CD4-positive, CD25-positive, alpha-beta regulatory T cell (primary cell): Measurements from ENCODE around the gene LRTM2. TPM values are rescaled to one million over a fixed set of nuclear protein-coding genes. Genes with fewer than 3 reads are reported as not detected.

Experiments
- ATAC-seq, 2 donors: fragments of 150-1000 bp; cut with Tn5 transposase; one replicate each; pipeline ENCODE4 v1.10.0; 2021; ENCODE audit warnings: low read depth in 2 of 2, moderate number of reproducible peaks in 2 of 2, moderate library complexity in 1 of 2
- DNase-seq, 3 donors: peaks; one replicate each; pipeline versions ENCODE4 v3.0.0 to v3.0.0-alpha.2; 2012 to 2022; ENCODE audit warnings: mixed read lengths in 1 of 3
- H3K27ac ChIP-seq: one replicate; pipeline ENCODE4 v1.7.0; 2013; ENCODE audit warnings: mild to moderate bottlenecking, low read length; ENCODE audit not compliant: insufficient read depth, poor library complexity, severe bottlenecking
- H3K27me3 ChIP-seq: one replicate; pipeline ENCODE4 v1.7.0; 2013; ENCODE audit warnings: low read length; ENCODE audit not compliant: control insufficient read depth, insufficient read depth
- H3K36me3 ChIP-seq: one replicate; pipeline ENCODE4 v1.7.0; 2013; ENCODE audit warnings: mild to moderate bottlenecking, low read length, moderate library complexity; ENCODE audit not compliant: control insufficient read depth, insufficient read depth
- H3K4me1 ChIP-seq: 2 replicates; pipeline ENCODE4 v1.7.0; 2013; ENCODE audit warnings: mild to moderate bottlenecking, low read length; ENCODE audit not compliant: insufficient read depth, control insufficient read depth, poor library complexity, severe bottlenecking
- H3K4me3 ChIP-seq: one replicate; pipeline ENCODE4 v1.7.0; 2013; ENCODE audit warnings: low read depth, mild to moderate bottlenecking, low read length, moderate library complexity
- H3K9me3 ChIP-seq, 2 experiments: 1 replicate in 1 of 2; 2 replicates in 1 of 2; pipeline ENCODE4 v1.7.0; 2013; ENCODE audit warnings: low read length in 2 of 2, mild to moderate bottlenecking in 1 of 2, moderate library complexity in 1 of 2; ENCODE audit not compliant: control insufficient read depth in 2 of 2
- H3K27ac Mint-ChIP-seq, 3 donors: one replicate each; pipeline ENCODE4 v1.8.0; 2020 to 2022; ENCODE audit warnings: mild to moderate bottlenecking in 3 of 3, mixed read lengths in 3 of 3, moderate library complexity in 2 of 3
- H3K27me3 Mint-ChIP-seq: one replicate; pipeline ENCODE4 v1.8.0; 2022; ENCODE audit warnings: mild to moderate bottlenecking, mixed read lengths
- H3K36me3 Mint-ChIP-seq: one replicate; pipeline ENCODE4 v1.8.0; 2020; ENCODE audit warnings: mixed read lengths
- H3K4me1 Mint-ChIP-seq, 4 donors: one replicate each; pipeline ENCODE4 v1.8.0; 2020 to 2022; ENCODE audit warnings: mixed read lengths in 4 of 4, mild to moderate bottlenecking in 1 of 4
- H3K4me3 Mint-ChIP-seq, 4 donors: one replicate each; pipeline ENCODE4 v1.8.0; 2020 to 2022; ENCODE audit warnings: mild to moderate bottlenecking in 4 of 4, mixed read lengths in 4 of 4, moderate library complexity in 3 of 4
- H3K9me3 Mint-ChIP-seq, 7 donors: one replicate each; pipeline ENCODE4 v1.8.0; 2020 to 2022; ENCODE audit warnings: mixed read lengths in 7 of 7, mild to moderate bottlenecking in 3 of 7, moderate library complexity in 2 of 7
- polyA plus RNA-seq, 4 donors: library from polyadenylated mRNA; unstranded; fragments of 300-500 nt; fragmentation: Illumina TruSeq; gene quantifications; one replicate each; pipeline ENCODE4 v1.2.3, GENCODE V29; 2021
- total RNA-seq: library from RNA; stranded (reverse); gene quantifications from one replicate; pipeline ENCODE4 v1.2.3, GENCODE V29; 2022

Gene LRTM2
- total and polyA plus RNA-seq, 5 donors from 2014 or later = not detected

DNA sequence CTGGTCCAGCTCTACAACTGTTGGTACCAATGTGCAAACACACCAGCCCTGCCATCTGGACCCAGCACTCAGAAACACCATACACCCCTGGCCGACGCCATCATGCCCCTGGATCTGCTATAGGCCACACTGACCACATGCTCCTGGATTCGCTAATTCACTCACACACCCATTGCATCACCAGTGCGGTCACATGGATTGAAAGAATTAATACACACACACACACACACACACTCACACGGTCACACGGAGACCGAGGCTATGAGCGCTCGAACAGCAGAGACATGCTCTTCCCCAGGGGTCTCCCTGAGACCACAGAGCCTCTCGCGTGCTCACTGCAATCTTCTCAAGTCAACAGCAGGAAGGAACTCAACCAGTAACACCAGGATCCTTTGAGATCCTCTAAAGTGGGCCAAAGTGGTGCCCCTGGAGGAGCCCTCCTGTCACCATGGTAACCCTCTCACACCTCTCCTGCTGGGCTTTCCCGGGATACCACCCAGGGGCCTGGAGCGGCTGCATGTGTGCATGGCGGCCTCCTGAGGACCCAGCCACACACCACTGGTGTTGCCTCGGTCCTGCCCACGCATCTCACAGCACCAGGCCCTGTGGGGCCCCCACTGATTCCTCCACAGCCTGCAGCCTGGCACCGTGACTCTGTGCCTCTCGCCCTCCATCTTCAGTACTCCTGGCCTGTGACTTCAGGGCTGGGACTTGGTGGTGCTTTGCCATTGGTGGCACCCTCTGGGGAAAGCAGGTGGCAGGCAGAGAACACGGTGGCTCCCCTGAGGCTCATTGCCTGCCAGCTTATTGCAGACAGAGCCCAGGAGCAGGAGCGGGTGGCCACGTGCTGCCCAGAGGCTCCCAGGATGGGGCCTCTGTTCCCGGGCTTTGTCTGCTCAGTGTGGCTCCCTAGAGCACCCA lies 15.1 kb downstream of the LRTM2 start:
- no peaks in the 10 kb centered on the region for H3K36me3 Mint-ChIP-seq
- ATAC-seq = no peak

DNA sequence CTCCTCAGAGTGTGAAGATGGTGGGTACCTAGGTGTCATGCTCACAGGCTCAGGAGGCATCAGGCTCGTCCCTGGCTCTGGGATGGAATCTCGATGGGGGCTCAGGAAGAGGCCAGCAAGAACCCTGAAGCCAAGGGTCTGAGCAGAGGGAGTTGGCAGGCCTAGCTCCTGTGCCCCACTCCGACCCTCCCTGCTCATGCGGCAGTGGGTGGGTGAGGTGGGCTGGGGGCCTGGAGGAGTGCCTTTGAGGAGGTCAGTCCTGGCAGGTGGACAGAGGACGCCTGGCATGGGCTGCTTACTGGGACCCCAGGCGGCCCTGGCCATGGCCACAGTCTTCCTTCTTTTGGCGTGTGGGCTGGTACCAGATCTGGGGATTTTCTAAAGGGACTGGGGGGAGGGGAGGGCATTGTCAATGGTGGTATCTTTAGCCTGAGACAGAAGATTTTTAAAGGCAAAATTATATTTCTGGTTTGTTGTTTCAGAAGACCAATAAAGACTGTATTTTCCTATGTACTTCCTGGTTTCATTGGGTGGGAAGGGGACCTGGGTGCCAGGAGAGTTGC lies 16.0 kb downstream of the LRTM2 start:
- peaks cover 11% of the 10 kb centered on the region for H3K27me3 Mint-ChIP-seq
- Histone ChIP-seq H3K9me3 (no peaks in the 10 kb centered on the region), H3K27ac (no peak overlapping the region), H3K36me3 (no peaks in the 10 kb centered on the region), H3K4me3 (no peak overlapping the region), H3K4me1 (no peaks in the 10 kb centered on the region), H3K27me3 (no peaks in the 10 kb centered on the region)
- no peaks in the 10 kb centered on the region for H3K9me3 Mint-ChIP-seq
- no peak overlapping the region for H3K27ac Mint-ChIP-seq
- H3K36me3 Mint-ChIP-seq = no peaks in the 10 kb centered on the region
- H3K4me1 Mint-ChIP-seq = peaks cover 0 to 4% (median 0%) of the 10 kb centered on the region in 4 donors
- ATAC-seq (no peak), DNase-seq (no peak)
- no peak overlapping the region for H3K4me3 Mint-ChIP-seq

More for the DNA sequence above, 15.1 kb downstream of the LRTM2 start:
- H3K9me3 ChIP-seq = no peaks in the 10 kb centered on the region
- Mint-ChIP-seq H3K27ac (no peak overlapping the region), H3K4me3 (no peak overlapping the region), H3K4me1 (peaks cover 0 to 4% (median 0%) of the 10 kb centered on the region in 4 donors), H3K9me3 (no peaks in the 10 kb centered on the region), H3K27me3 (peaks cover 14% of the 10 kb centered on the region)
- H3K27ac ChIP-seq = no peak overlapping the region
- H3K36me3 ChIP-seq = no peaks in the 10 kb centered on the region
- no peak for DNase-seq
- H3K4me3 ChIP-seq = no peak overlapping the region
- H3K4me1 ChIP-seq = no peaks in the 10 kb centered on the region
- H3K27me3 ChIP-seq = no peaks in the 10 kb centered on the region

DNA sequence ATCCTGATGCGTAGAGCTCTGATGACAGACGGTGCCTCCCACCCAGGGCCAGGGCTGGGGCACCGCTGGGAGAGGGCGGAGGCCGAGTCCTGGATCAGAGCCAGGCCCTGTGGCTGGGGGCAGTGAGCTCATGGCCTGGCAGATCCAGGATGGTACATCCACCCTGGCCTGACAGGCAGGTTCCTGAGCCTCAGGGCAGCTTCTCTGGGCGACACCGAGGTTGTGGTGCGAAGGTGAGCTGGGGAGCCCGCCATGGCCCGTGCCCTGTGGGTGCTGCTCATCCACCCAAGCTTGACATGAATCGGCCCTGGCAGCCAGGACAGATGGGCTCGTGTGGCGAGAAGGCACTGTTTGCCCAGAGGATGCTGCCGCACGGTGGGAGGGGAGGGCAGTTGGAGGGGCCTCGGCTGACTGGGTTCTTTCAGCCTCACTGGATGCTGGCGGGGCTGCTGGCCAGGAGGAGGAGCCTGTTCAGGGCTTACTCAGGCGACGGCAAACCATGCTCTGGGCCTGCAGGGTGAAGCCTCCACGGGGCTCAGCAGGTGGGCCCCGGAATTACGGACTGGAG lies 16.6 kb downstream of the LRTM2 start:
- peaks cover 0 to 4% (median 0%) of the 10 kb centered on the region in 4 donors for H3K4me1 Mint-ChIP-seq
- H3K27me3 Mint-ChIP-seq = peaks cover 7% of the 10 kb centered on the region
- H3K4me3 ChIP-seq = no peak overlapping the region
- no peak for DNase-seq
- H3K9me3 ChIP-seq = no peaks in the 10 kb centered on the region
- no peak overlapping the region for H3K27ac Mint-ChIP-seq
- no peak overlapping the region for H3K4me3 Mint-ChIP-seq
- no peak for ATAC-seq
- H3K36me3 Mint-ChIP-seq = no peaks in the 10 kb centered on the region
- H3K9me3 Mint-ChIP-seq = no peaks in the 10 kb centered on the region
- no peaks in the 10 kb centered on the region for H3K27me3 ChIP-seq
- H3K27ac ChIP-seq = no peak overlapping the region
- H3K4me1 ChIP-seq = no peaks in the 10 kb centered on the region
- H3K36me3 ChIP-seq = no peaks in the 10 kb centered on the region

DNA sequence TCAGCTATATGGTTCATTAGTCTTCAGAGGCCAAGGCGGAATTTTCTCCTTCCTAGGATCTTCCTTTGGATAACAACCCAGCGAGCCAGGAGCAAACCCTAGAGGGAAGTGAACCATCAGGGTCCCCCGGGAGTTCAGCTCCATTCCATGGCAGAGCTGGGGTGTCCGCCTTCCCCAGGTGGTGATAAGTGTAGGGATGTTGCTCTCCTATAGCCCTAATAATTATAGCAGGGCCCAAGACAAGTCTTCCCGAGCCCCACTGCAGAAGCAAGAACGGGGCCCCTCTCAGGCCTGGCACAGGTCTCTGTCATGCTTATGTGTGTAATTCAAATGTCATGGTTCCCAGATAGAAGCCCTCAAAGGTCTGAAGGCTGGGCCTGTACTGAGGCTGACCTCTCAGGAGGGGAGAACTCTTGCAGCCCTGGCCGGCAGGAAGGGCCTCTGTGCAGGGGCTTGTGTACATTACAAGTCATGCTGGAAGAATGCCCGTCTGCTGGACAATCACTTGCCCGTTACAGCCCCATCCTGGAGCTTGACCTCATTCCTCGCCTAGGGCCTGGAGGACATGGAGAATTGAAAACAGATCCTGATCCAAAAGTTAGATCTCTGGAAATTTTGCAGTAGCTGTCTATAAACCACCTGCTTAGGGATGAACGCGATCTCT lies 17.3 kb downstream of the LRTM2 start:
- Mint-ChIP-seq H3K27ac (no peak overlapping the region), H3K27me3 (peaks cover 7% of the 10 kb centered on the region), H3K4me3 (no peak overlapping the region), H3K9me3 (no peaks in the 10 kb centered on the region), H3K36me3 (no peaks in the 10 kb centered on the region), H3K4me1 (peaks cover 0 to 4% (median 0%) of the 10 kb centered on the region in 4 donors)
- Histone ChIP-seq H3K4me1 (no peaks in the 10 kb centered on the region), H3K27ac (no peak overlapping the region), H3K4me3 (no peak overlapping the region), H3K36me3 (no peaks in the 10 kb centered on the region), H3K9me3 (no peaks in the 10 kb centered on the region), H3K27me3 (no peaks in the 10 kb centered on the region)
- ATAC-seq (no peak), DNase-seq (no peak)

DNA sequence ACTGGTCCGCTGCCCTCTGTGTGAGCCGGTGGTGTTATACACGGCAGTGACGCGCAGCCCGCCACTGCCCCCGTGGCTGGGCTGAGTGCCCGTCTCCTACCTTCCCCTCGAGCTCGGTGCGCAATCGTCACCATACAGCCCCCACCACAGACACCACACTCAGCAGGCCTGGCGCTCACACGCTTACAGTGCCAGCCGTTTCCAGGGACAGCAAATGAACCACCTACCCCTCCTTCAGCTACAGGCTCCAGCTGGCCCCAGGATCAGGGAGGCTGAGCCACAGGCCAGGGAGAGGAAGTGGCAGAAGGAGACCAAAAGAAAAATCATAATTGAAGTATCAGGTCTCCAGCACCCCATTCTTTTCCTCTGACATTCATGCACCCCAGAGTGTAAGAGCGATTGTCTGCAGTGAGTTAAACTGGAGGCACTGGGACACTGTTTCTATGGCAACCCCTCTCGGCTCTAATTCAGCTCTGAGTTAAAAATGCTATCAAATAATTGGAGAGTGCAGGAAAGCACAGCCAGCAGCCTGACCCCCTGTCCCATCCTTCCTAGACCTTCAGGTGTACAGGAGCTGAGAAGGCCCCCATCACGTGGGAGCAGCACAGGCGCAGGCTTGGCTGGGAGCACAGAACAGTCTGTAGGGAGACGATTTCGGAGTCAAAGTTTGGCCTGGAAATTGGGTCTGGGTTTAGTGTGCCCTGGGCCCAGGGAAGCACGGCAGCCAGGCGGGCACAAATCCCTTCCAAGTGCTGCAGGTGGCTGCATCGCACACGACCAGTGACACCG lies 18.0 kb downstream of the LRTM2 start:
- Histone ChIP-seq H3K36me3 (no peaks in the 10 kb centered on the region), H3K4me1 (no peaks in the 10 kb centered on the region), H3K27ac (no peak overlapping the region), H3K4me3 (no peak overlapping the region), H3K9me3 (no peaks in the 10 kb centered on the region), H3K27me3 (no peaks in the 10 kb centered on the region)
- Mint-ChIP-seq H3K9me3 (no peaks in the 10 kb centered on the region), H3K4me3 (no peak overlapping the region), H3K4me1 (peaks cover 0 to 4% (median 0%) of the 10 kb centered on the region in 4 donors), H3K27ac (no peak overlapping the region), H3K36me3 (no peaks in the 10 kb centered on the region), H3K27me3 (peaks cover 1% of the 10 kb centered on the region)
- DNase-seq = no peak
- ATAC-seq = no peak

DNA sequence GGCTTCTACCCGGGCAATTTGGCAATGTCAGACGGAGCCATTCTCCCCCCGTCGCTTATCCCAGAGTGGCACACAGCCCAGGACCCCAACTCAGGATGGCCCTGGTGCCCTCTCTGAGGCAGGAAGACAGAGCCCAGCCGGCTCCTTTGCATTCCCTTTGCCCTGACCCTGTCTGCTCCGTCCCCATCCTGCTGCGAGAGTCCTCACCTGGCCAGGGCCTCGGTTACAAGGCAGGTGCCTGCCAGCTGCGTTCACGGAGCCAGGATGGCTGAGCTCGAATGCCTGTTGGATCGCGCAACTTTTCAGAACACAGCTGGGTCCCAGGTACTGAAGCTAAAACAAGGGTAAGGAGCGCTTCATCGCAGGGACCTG lies 18.6 kb downstream of the LRTM2 start:
- Mint-ChIP-seq H3K4me3 (no peak overlapping the region), H3K27me3 (peaks cover 3% of the 10 kb centered on the region), H3K27ac (peak overlapping the region in 1 of 3 donors; percentile 14), H3K9me3 (no peaks in the 10 kb centered on the region), H3K4me1 (peaks cover 0 to 4% (median 0%) of the 10 kb centered on the region in 4 donors), H3K36me3 (no peaks in the 10 kb centered on the region)
- H3K4me1 ChIP-seq = no peaks in the 10 kb centered on the region
- ATAC-seq (no peak), DNase-seq (no peak)
- H3K36me3 ChIP-seq = no peaks in the 10 kb centered on the region
- no peak overlapping the region for H3K27ac ChIP-seq
- no peaks in the 10 kb centered on the region for H3K9me3 ChIP-seq
- no peaks in the 10 kb centered on the region for H3K27me3 ChIP-seq
- H3K4me3 ChIP-seq = no peak overlapping the region

DNA sequence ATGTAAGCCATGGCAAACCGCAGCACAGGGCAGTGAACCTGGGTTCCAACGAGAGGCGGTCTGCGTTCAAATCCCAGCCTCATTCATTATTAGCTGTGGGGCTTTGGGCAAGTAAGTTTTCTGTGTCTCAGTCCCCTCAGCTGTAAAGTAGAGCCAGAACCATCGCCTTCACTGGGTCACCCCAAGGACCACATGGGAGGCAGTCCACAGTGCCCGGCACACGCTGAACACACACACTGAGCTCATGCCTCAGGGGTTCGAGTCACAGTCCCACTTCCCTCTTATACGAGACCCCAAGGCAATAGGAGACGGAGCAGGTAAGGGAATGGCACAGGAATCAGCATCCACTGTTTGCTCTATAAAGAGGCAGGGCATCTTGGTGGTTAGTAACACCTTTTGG lies 19.1 kb downstream of the LRTM2 start:
- ATAC-seq = no peak
- Mint-ChIP-seq H3K4me3 (no peak overlapping the region), H3K36me3 (no peaks in the 10 kb centered on the region), H3K27ac (no peak overlapping the region), H3K9me3 (no peaks in the 10 kb centered on the region), H3K4me1 (peaks cover 0 to 4% (median 0%) of the 10 kb centered on the region in 4 donors), H3K27me3 (peaks cover 5% of the 10 kb centered on the region)
- Histone ChIP-seq H3K9me3 (no peaks in the 10 kb centered on the region), H3K4me3 (no peak overlapping the region), H3K4me1 (no peaks in the 10 kb centered on the region), H3K27me3 (no peaks in the 10 kb centered on the region), H3K27ac (no peak overlapping the region), H3K36me3 (no peaks in the 10 kb centered on the region)
- DNase-seq = no peak
